Keratinocyte (primary cell): ENCODE measurements around the gene MAPK12. TPM values are rescaled to one million over a fixed set of nuclear protein-coding genes. Genes with fewer than 3 reads are reported as not detected.

Experiments
- DNase-seq: peaks from one replicate; pipeline ENCODE4 v3.0.0-alpha.2; 2011; ENCODE audit warnings: low read depth, missing footprints, low spot score
- FAIRE-seq: peaks from 2 replicates; lab custom pipeline; 2011; peaks lifted over from hg19 to GRCh38; lab: Jason Lieb, UNC
- H2AFZ ChIP-seq: 2 replicates; pipeline ENCODE4 v1.6.0; 2012; ENCODE audit warnings: low read length, control low read depth, inconsistent platforms; ENCODE audit not compliant: control insufficient read depth
- H3K27ac ChIP-seq: 2 replicates; pipeline ENCODE4 v1.5.1; 2011; ENCODE audit warnings: low read length; ENCODE audit not compliant: control insufficient read depth, insufficient read depth
- H3K27me3 ChIP-seq: 3 replicates; pipeline ENCODE4 v1.6.0; 2011; ENCODE audit warnings: low read length; ENCODE audit not compliant: control insufficient read depth, insufficient read depth; ENCODE audit errors: extremely low read depth
- H3K36me3 ChIP-seq, 2 experiments: 2 replicates in 1 of 2; 3 replicates in 1 of 2; pipeline ENCODE4 v1.5.1; 2011; ENCODE audit warnings: low read length in 2 of 2, mild to moderate bottlenecking in 1 of 2; ENCODE audit not compliant: control insufficient read depth in 2 of 2, insufficient read depth in 2 of 2; ENCODE audit errors: extremely low read depth in 1 of 2
- H3K4me1 ChIP-seq: 3 replicates; pipeline ENCODE4 v1.5.1; 2011; ENCODE audit warnings: low read length; ENCODE audit not compliant: control insufficient read depth, insufficient read depth; ENCODE audit errors: extremely low read depth
- H3K4me2 ChIP-seq: 3 replicates; pipeline ENCODE4 v1.6.0; 2011; ENCODE audit warnings: low read depth, low read length; ENCODE audit not compliant: control insufficient read depth, insufficient read depth; ENCODE audit errors: extremely low read depth
- H3K4me3 ChIP-seq, 3 experiments: fragments of 200-600 bp in 1 of 3; sonication (generic) in 1 of 3; 2 replicates in 2 of 3; 3 replicates in 1 of 3; pipeline ENCODE4 v1.5.1; 2011 to 2016; ENCODE audit warnings: low read length in 3 of 3, mild to moderate bottlenecking in 3 of 3, control low read depth in 2 of 3, inconsistent platforms in 1 of 3, low read depth in 1 of 3, mixed read lengths in 1 of 3, mixed run types in 1 of 3, moderate library complexity in 1 of 3; ENCODE audit not compliant: control insufficient read depth in 2 of 3, insufficient read depth in 2 of 3; ENCODE audit errors: extremely low read depth in 1 of 3
- H3K79me2 ChIP-seq: 2 replicates; pipeline ENCODE4 v1.6.0; 2012; ENCODE audit warnings: low read length; ENCODE audit not compliant: control insufficient read depth, insufficient read depth
- H3K9ac ChIP-seq: 3 replicates; pipeline ENCODE4 v1.6.0; 2011; ENCODE audit warnings: low read length; ENCODE audit not compliant: control insufficient read depth, insufficient read depth; ENCODE audit errors: extremely low read depth
- H3K9me1 ChIP-seq: 3 replicates; pipeline ENCODE4 v1.6.0; 2011; ENCODE audit warnings: low read length; ENCODE audit not compliant: control insufficient read depth, insufficient read depth; ENCODE audit errors: extremely low read depth
- H3K9me3 ChIP-seq: 2 replicates; pipeline ENCODE4 v1.5.1; 2012; ENCODE audit warnings: low read depth, low read length; ENCODE audit not compliant: control insufficient read depth
- H4K20me1 ChIP-seq: 3 replicates; pipeline ENCODE4 v1.6.0; 2011; ENCODE audit warnings: low read length; ENCODE audit not compliant: control insufficient read depth, insufficient read depth; ENCODE audit errors: extremely low read depth
- CTCF ChIP-seq, 3 experiments: IDR thresholded peaks in 1 of 3; conservative IDR thresholded peaks in 1 of 3; optimal IDR thresholded peaks in 1 of 3; 2 replicates in 2 of 3; 3 replicates in 1 of 3; pipeline versions ENCODE3 to v1.5.1; 2011; ENCODE audit warnings: low read length in 3 of 3, mild to moderate bottlenecking in 3 of 3, moderate library complexity in 2 of 3, control low read depth in 1 of 3, inconsistent platforms in 1 of 3; ENCODE audit not compliant: insufficient read depth in 2 of 3; ENCODE audit errors: extremely low read depth in 1 of 3
- EZH2 ChIP-seq: IDR thresholded peaks from one replicate; pipeline ENCODE4 v1.6.1; 2012; ENCODE audit warnings: inconsistent platforms, mild to moderate bottlenecking, low read length, moderate library complexity
- dilution Hi-C: fragments of 300-500 bp; cut with MboI; formaldehyde crosslinking; loops from one replicate; pipeline ENCODE4 v1.7.0; 2020; ENCODE audit warnings: low sequenced_read_pairs; ENCODE audit not compliant: extremely low pct_ligation_motif_present
- polyA plus RNA-seq, 5 experiments: library from polyadenylated mRNA; depleted of rRNA in 3 of 5; stranded (reverse) in 3 of 5; stranded (forward) in 1 of 5; unstranded in 1 of 5; fragments of >200 nt; gene quantifications; 1 replicate in 1 of 5; 2 replicates in 3 of 5; 3 replicates in 1 of 5; pipeline versions ENCODE4 v1.2.1 to v1.2.3, GENCODE V29; 2011 to 2012; ENCODE audit warnings: missing spikeins in 2 of 5, low read depth in 1 of 5, low replicate concordance in 1 of 5

Gene MAPK12
- polyA plus RNA-seq, 1 donor (not counting 4 experiments of a cell fraction or from before 2014, with no cell fraction given) = 10.1 TPM

- Histone ChIP-seq H3K9ac (no peak overlapping the region), H3K9me1 (no peaks in the 10 kb centered on the region), H4K20me1 (no peaks in the 10 kb centered on the region), H3K27ac (no peak overlapping the region), H2AFZ (no peak overlapping the region), H3K27me3 (peaks cover 4% of the 10 kb centered on the region), H3K36me3 (no peaks in the 10 kb centered on the region), H3K9me3 (no peaks in the 10 kb centered on the region), H3K4me3 (no peak overlapping the region), H3K4me1 (peaks cover 15% of the 10 kb centered on the region), H3K79me2 (peaks cover 20% of the 10 kb centered on the region), H3K4me2 (no peak overlapping the region)
- dilution Hi-C loops = no loop called here
- DNase-seq = no peak
- FAIRE-seq = no peak
- TF ChIP-seq CTCF (optimal IDR thresholded peaks at IDR 0.05 in 1 of 3, IDR thresholded peaks at IDR 0.05 in 1 of 3, conservative IDR thresholded peaks at IDR 0.05 in 1 of 3; ENCODE audit: extremely low read depth in 1 of 3, insufficient read depth in 2 of 3, low read length in 3 of 3) (no peak), EZH2 (no peak)
Measured at GRCh38 chr22:50308986-50309600, 47.6 kb upstream of the MAPK12 start.

- Histone ChIP-seq H3K36me3 (no peaks in the 10 kb centered on the region), H3K27ac (no peak overlapping the region), H4K20me1 (no peaks in the 10 kb centered on the region), H3K4me3 (no peak overlapping the region), H3K79me2 (peaks cover 26% of the 10 kb centered on the region), H3K9ac (no peak overlapping the region), H3K9me1 (no peaks in the 10 kb centered on the region), H3K4me1 (peaks cover 20% of the 10 kb centered on the region), H2AFZ (no peak overlapping the region), H3K4me2 (no peak overlapping the region), H3K27me3 (peaks cover 4% of the 10 kb centered on the region), H3K9me3 (no peaks in the 10 kb centered on the region)
- dilution Hi-C loops = no loop called here
- DNase-seq (no peak), FAIRE-seq (no peak)
- no peak for TF ChIP-seq EZH2
Measured at GRCh38 chr22:50308597-50308935, 47.1 kb upstream of the MAPK12 start.
